SK-N-MC (cell line): ENCODE measurements around the gene REV1.
"Not testable (repeated sequence)": the region's sequence is repeated elsewhere in the genome, so short reads cannot be mapped to it uniquely, and the experiment has no call there.

ENCODE experiments used
- DNase-seq: peaks from one replicate; pipeline ENCODE4 v3.0.0-alpha.2; 2011; ENCODE audit warnings: low read depth, low spot score
- H3K27ac ChIP-seq: fragments of 200-600 bp; sonication (generic); 2 replicates; pipeline ENCODE4 v1.5.1; 2016; ENCODE audit warnings: mixed run types
- H3K36me3 ChIP-seq: fragments of 200-600 bp; sonication (generic); 2 replicates; pipeline ENCODE4 v1.6.1; 2017; ENCODE audit warnings: antibody characterized with exemption, low read length, mixed read lengths; ENCODE audit not compliant: insufficient read depth
- H3K4me3 ChIP-seq: fragments of 200-600 bp; sonication (generic); 2 replicates; pipeline ENCODE4 v1.5.1; 2016
- H3K9ac ChIP-seq: fragments of 200-600 bp; sonication (generic); 2 replicates; pipeline ENCODE4 v1.8.0; 2017; ENCODE audit warnings: mixed run types, mixed read lengths; ENCODE audit not compliant: insufficient read length
- H3K9me3 ChIP-seq: fragments of 200-600 bp; sonication (generic); 2 replicates; pipeline ENCODE4 v1.6.1; 2017; ENCODE audit warnings: low read depth, mild to moderate bottlenecking, antibody characterized with exemption, low read length, moderate library complexity, mixed read lengths
- EZH2 ChIP-seq: fragments of 200-600 bp; sonication (generic); IDR thresholded peaks from one replicate; pipeline ENCODE4 v1.6.1; 2017; ENCODE audit warnings: antibody characterized with exemption
- FOXP2 ChIP-seq: optimal IDR thresholded peaks from 2 replicates; pipeline ENCODE3; 2011; ENCODE audit warnings: mild to moderate bottlenecking, moderate library complexity; ENCODE audit not compliant: insufficient read depth; ENCODE audit errors: extremely low read length, control extremely low read depth
- POLR2AphosphoS5 ChIP-seq: IDR thresholded peaks from 2 replicates; pipeline ENCODE4 v1.6.1; 2012; ENCODE audit warnings: mild to moderate bottlenecking, low read depth, low read length, borderline replicate concordance

Gene REV1

DNA sequence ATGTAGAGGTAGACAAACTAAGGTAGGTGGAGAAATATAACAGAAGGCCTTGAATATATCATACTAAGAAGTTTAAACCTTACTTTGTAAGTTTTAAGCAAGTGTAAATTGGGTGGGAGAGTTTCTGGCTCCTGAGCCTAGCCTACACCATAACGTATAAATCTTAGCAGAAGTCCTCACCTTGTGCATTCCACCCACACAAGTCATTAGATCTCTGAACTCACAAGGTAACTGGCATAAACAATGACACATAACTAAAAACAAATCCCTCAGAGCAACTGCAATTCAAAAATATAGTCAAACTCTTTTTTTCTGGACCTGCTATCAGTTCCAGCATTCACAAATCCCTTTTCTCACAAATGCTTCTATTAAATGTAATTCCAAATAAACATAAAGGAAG lies 9.4 kb downstream of the REV1 start:
- TF ChIP-seq FOXP2 (no peak), EZH2 (no peak), POLR2AphosphoS5 (no peak)
- Histone ChIP-seq H3K36me3 (peaks cover 6% of the 10 kb centered on the region; the same call in 1 of the 2 replicates), H3K4me3 (no peak overlapping the region), H3K27ac (no peak overlapping the region), H3K9ac (no peak overlapping the region), H3K9me3 (no peaks in the 10 kb centered on the region)
- DNase-seq, result no peak

DNA sequence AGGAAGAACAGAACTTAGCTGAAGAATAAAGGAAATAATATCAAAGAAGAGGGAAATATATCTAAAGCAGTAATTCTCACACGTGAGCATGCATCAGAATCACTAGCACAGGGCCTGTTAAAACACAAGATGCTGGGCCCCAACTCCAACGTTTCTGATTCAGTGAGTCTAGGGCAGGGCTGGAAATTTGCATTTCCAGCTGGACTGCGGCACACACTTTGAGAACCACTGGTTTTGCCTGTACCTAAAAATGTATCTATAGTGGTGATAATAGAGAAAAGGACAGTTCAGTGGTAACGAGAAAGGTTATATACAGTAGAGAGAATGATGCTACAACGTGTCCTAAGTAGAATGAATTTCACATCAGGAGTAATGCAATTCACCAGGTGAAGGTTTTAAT lies 11.2 kb downstream of the REV1 start:
- H3K9ac ChIP-seq, result no peak overlapping the region
- no peak for DNase-seq
- H3K9me3 ChIP-seq, result no peaks in the 10 kb centered on the region
- TF ChIP-seq FOXP2 (no peak), POLR2AphosphoS5 (no peak)
- no peak overlapping the region for H3K27ac ChIP-seq
- H3K4me3 ChIP-seq, result no peak overlapping the region
- peaks cover 6% of the 10 kb centered on the region; the same call in 1 of the 2 replicates for H3K36me3 ChIP-seq

DNA sequence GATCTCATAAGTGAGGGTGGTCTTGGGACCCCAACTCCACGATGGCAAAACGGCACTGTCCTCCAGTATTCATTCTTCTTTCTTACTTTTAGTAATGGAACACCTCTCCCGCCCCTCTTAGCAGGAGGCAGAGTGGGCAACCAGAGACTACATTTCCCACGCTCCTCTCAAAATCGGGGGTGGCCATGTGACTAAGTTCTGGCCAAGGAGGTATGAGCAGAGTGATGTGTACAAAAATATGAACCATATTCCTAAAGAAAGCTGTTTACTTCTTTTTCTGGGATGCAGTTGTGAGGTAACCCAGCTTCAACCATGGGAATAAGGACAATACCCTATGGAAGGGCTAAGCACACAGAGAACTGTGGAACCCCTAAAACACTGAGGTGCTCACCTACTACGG lies 12.8 kb downstream of the REV1 start:
- no peak for DNase-seq
- no peak for TF ChIP-seq EZH2
- no peak for TF ChIP-seq FOXP2
- no peak for TF ChIP-seq POLR2AphosphoS5

GRCh38 chr2:99476629-99477028 lies 13.2 kb downstream of the REV1 start:
- no peak for DNase-seq
- Histone ChIP-seq H3K4me3 (no peak overlapping the region), H3K27ac (no peak overlapping the region), H3K36me3 (peaks cover under 1% of the 10 kb centered on the region; the same call in 1 of the 2 replicates), H3K9me3 (no peaks in the 10 kb centered on the region), H3K9ac (no peak overlapping the region)
- TF ChIP-seq POLR2AphosphoS5, result no peak
- no peak for TF ChIP-seq FOXP2
- no peak for TF ChIP-seq EZH2

More for the DNA sequence above, 12.8 kb downstream of the REV1 start:
- H3K4me3 ChIP-seq, result no peak overlapping the region
- H3K36me3 ChIP-seq, result peaks cover 4% of the 10 kb centered on the region; the same call in 1 of the 2 replicates
- no peak overlapping the region for H3K27ac ChIP-seq
- no peak overlapping the region for H3K9ac ChIP-seq
- no peaks in the 10 kb centered on the region for H3K9me3 ChIP-seq

- H3K4me3 ChIP-seq, H3K27ac ChIP-seq, H3K36me3 ChIP-seq, H3K9ac ChIP-seq, DNase-seq, H3K9me3 ChIP-seq: not testable (repeated sequence)
These were observed 14.7 kb downstream of the REV1 start for GRCh38 chr2:99475095-99475494.

DNA sequence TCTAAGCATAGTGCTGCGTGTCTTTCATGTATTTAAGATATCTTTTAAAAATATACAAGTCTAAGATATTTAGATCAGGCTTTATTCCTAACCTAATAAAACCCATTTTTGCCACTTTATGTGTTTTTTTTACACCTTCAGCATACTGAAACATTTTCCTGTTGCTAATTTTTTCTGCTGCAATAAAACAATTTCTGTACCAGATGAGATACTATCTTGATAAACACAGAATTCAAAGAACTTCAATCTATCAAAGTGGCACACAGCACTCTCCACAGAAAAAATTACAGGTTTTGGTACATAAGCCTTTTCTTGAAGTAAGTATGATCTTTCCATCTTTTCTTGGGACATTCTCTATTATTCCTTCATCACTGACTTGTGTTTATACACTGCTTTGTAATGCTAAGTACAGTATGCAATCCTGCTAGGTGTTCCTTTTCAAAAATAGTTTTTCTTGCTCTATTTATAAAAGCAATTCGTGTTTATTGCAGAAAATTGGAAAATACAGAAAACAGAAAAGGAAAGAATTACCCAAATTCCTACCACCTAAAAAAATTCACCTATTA lies 16.2 kb downstream of the REV1 start:
- Histone ChIP-seq H3K36me3 (no peaks in the 10 kb centered on the region), H3K4me3 (no peak overlapping the region), H3K27ac (no peak overlapping the region), H3K9ac (no peak overlapping the region), H3K9me3 (no peaks in the 10 kb centered on the region)
- no peak for DNase-seq
- no peak for TF ChIP-seq FOXP2

- H3K9me3 ChIP-seq, result no peaks in the 10 kb centered on the region
- TF ChIP-seq POLR2AphosphoS5 (no peak), FOXP2 (no peak), EZH2 (no peak)
- no peak for DNase-seq
- H3K36me3 ChIP-seq, result no peaks in the 10 kb centered on the region
- H3K9ac ChIP-seq, result no peak overlapping the region
- no peak overlapping the region for H3K4me3 ChIP-seq
- no peak overlapping the region for H3K27ac ChIP-seq
These were observed 17.2 kb downstream of the REV1 start for GRCh38 chr2:99472600-99472960.

DNA sequence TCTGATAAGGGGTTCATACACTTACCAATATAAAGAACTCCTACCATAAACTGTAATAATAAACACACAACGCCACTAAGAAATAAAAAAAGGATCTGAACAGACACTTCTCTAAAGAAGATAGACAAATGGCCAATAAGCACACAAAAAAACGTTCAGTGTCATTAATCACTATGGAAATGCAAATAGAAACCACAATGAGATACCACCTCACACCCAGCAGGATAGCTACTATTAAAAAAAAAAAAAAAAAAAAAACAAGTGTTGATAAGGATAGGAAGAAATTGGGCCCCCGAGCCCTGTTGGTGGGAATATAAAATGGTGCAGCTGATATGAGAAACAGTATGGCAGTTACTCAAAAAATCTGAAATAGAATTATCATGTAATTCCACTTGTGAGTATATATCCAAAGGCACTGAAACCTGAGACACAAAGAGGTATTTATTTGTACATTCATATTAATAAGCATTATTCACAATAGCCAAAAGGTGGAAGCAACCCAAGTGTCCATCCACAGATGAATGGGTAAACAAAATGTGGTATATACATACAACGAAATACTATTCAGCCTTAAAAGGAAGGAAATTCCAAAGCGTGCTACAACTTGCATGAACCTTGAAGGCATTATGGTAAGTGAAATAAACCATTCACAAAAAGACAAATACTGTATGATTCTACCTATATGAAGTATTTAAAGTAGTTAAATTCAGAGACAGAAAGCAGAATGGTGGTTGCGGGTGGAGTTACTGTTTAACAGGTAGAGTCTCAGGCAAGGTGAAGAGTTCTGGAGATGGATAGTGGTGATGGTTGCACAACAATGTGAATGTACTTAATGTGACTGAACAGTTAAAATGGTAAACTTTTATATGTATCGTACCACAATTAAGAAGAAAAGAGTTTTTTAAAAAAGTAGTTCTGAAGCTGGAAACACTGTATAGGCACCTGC lies 17.9 kb downstream of the REV1 start:
- Histone ChIP-seq H3K27ac (no peak overlapping the region), H3K4me3 (no peak overlapping the region), H3K9ac (no peak overlapping the region), H3K9me3 (no peaks in the 10 kb centered on the region), H3K36me3 (no peaks in the 10 kb centered on the region)
- no peak for DNase-seq
- TF ChIP-seq FOXP2 (no peak), POLR2AphosphoS5 (no peak), EZH2 (no peak)
